ENCODE results near the gene GPR39.

Gene GPR39

DNA sequence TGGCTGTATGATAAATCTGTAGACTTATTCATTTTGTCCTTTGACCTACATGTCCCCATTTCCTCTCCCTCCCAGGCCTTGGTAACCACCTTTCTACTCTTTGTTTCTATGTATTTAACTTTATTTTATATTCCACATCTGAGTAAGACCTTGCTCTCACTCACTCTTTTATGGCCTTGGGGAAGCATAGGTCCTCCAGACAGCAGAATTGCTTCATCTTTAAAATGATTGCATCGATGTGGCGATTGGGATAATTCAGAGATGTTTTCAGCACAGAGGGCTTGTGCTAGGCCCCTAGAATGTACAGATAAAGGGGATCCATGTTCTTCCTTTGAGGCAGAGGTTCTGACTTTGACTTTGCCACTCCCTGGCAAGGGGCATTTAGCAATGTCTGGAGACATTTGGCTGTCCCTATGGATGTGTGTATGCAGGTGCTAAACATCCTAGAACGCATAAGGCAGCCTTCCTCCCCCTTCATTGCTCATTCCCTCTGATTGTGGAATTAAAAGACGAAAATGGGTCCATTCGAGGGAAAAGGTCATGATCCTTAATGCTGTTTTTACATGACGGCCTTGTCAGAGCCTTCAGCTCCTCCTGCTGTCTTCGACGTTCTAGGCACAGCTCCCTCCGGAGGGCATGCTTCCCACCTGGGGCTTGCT, 1.2 kb upstream of the GPR39 start:
- no peak for DNase-seq

DNA sequence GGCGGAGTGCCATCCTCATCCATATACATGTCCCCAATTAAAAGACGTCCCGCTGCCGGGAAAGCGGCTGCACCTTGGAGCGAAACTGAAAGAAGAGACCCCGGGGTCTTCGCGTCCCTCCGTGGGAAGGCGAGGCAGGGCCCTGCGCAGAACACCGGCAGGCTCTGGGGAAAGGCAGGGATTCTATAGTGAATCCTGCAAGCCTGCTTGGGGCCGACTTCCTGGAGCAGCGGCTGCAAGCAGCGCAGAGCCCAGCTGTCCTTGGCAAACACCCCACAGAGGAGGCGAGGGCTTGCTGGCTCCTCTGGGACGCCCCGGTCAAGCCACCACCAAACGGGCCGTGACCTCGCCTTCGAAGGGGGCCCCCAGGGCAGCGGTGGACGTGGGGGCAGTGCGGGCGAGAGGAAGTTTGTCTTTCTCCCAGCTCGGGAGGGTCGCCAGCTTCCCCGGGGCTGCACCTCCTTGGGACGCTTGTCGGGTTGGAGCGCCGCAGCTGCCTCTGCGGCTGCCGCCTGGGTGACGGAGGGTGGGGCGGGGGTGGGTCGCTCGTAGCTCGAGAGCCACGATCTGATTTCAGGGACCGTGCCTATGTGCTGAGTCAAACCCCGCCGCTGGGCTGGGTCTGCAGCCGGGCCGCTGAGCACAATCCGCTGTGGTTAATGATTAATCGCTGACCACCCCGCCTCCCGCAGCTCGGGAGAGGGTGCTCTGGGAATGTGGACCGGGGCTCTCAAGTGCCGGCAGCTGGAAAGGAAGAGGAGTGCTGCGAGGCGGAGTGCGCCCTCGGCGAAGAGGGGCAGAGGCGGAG, 486 bp upstream of the GPR39 start:
- DNase-seq = peak; percentile 66

GRCh38 chr2:132417430-132418035, 928 bp downstream of the GPR39 start:
- DNase-seq = no peak

DNA sequence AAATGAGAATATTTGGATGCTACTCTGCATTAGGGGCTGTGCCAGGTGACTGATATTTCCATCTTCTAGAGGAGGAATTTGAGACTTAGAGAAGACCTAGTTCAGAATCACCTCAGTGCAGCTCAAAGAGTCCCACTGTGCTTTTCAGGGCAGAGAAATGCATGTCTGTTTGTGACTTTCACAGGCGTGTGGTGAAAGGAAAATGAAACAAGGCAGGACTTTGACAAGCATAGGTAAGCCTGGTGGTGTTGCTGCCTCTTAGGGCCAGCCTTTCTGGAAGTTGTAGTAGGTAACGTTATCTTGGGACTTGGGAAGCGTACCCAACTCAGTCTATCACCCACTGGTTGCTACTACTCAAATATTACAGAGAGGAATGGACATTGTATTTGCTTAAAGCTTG, 2.6 kb downstream of the GPR39 start:
- DNase-seq = no peak

DNA sequence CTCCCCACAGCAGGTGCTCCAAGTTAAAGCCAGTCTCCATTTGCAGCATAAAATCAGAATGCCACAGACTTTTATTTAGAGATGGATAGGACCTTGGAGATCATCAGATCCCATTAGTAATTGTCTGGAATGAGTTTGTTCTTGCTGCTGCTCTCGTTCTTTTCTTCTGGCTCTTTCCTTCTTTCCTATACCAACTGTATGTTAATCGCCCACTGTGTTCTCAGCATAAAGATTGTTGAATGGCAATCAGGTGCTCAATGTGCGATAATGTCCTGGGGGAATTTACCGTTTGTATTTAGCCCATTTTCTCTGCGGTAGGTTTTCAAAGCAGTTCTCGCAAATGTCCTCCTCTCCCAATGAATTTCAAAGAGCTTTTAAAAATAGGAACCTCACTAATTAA, 3.3 kb downstream of the GPR39 start:
- DNase-seq = no peak

DNA sequence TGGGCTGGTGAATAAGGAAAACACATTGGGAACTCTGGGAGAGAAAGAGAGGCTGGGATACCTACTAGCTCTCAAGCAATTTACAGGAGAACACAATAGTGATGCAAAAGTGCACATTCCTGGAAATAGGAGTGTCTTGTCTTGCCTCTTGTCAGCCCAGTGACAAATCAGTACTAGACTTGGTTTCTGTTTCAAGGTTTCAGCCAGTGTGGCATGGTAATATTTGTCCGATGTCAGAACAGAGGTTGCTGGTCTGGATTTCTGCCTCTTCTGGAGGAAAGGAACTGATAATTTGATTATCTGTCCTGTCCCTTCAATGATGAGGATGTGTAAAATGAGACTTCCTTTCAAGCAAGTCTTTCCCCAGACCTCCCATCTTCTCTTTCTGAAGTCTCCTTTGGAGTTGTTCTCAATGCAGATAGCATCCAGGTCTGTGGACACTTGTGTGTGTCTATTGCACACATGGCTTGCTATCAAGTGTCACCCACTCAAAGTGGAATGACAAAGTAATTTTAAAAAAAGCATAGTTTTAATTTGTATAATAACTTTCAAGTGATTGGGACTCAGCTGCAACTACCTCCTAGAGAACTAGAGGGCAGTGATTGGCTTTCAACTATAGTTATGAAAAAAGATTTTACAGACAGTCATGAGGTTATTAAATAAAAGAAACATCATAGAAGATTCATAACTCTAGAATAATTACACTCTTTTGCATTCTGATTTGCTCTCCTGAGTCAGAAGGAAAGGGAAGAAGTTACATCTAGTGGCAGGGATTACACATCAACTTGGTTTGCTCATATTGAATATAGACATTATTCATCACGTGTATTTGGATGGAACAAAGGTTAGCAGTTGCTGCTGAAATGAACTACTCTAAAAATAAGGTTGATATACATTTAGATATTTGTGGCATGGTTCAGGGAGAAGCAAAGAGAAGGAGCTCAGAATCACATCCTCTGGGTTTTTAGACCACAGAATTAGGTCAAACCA, 4.5 kb downstream of the GPR39 start:
- no peak for DNase-seq

DNA sequence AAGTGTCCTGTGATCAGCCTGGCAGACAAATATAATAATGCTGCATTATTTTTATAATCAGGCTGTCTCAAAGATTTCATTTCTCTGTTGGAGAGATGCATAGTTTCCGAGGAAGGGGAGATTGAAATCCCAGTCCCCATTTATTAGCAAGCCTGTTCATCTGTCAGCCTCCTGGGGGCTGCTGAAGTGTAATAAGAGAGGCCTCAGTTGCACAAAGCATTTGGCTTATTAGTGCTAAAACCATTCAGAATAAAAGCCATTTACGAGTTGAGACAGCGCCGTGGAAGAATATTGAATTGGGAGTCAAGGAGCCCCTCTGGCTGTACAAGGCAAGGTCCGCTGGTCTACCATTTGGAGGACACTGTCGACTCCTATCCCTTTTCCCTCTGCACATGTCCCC, 6.1 kb downstream of the GPR39 start:
- no peak for DNase-seq

GRCh38 chr2:132424526-132425121, 8.0 kb downstream of the GPR39 start:
- no peak for DNase-seq

- no peak for DNase-seq
Measured at GRCh38 chr2:132426033-132426432, 9.4 kb downstream of the GPR39 start.

GRCh38 chr2:132426656-132427055, 10.1 kb downstream of the GPR39 start:
- DNase-seq = no peak

DNA sequence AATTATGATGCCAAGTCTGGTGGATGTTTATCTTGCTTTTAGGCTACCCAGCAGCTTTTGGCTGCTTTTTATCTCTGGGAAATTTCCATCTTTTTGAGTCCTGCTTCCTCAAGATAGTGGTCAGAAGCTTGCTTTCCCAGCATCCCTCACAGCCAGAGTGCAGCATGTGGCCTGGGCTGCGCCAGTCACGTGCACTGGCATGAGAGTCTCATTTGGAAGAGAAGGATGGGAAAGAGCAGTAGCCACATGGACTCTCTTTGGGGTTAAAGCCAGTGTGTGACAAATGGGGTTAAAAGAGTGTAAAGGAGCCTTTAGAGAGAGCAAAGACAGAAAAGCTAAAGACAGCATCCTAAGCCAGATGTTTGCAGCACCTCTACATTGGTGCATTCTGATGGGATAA, 12.7 kb downstream of the GPR39 start:
- DNase-seq = no peak

DNA sequence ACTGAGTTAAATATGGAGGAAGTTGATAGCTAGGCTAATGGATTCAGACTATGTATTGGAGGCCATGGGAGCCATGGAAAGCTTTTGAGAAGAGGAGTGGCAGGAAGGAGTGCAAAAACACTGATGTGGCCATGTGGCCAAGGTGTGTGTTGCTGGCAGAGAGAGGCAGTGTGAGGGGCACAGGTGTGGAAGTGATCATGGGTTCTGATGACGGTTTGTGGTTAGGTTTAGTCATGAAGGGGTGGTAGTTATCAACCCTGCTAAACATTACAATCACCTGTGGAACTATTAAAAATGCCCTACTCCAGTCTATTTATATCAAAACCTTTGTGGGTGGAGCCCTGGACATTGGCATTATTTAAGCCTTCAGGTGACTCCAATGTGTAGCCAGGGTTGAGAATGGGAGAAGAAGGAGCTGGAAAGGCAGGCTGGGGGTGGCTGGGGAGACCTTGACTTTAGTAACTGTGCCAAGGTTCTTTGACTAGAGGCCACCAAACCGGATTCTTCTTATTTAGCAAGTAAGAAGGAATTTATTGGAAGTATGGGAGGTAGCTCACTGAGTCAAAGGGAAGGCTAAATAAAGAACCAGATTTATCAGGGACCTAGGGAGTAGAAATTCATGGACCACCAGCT, 13.5 kb downstream of the GPR39 start:
- DNase-seq = no peak

GRCh38 chr2:132430895-132431294, 14.3 kb downstream of the GPR39 start:
- DNase-seq = no peak

- no peak for DNase-seq
Measured at GRCh38 chr2:132437852-132438669, 21.5 kb downstream of the GPR39 start.

DNA sequence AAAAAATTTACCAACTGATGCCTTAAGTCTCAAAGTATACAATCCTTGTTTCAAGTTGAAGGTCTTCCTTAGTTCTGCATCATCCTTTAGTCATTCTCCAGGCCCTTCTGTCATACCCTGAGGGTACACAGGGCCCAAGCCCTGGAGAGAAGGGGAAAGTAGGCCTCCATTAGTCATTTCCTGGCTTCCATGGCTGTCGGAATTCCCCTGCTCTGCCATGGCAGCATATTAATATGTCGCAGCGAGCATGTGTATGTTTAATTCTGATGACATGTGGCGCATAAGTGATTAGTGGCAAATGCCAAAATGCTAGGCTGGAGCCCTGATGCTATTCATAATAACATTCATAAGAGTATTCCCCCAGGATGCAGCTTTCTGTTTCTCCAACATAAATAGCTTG, 22.1 kb downstream of the GPR39 start:
- DNase-seq = no peak

DNA sequence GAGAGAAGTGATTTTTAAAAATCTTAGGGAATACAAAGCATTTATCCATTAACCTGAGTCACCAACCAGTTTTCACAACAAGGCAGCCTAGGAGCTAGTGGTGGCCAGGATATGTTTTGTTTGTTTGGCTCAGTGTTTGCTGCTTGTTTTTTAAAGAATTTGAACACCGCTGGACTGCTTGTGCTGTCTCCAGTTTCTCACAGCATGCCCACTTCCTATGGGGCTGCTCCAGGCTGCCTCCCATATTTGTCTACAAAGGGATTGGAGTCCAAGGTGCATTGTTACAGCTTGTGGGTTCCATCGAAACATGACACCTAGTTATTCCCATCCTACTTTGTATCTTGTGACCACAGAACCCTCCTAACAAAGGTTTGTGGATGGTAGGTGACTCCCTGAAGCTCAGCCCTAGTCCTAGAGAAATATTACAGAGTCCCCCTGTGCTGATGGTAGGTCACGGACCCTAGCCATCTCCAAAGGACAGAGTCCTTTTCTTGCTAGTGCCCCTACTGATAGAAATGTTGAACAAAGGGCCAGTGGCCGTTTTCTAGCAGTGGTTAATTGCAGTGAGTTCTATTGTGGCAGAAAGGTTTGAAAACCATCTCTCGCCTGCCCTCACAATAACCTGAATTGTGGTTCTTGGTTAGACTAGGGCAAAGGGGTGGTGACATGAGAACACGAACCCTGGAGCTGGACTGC, 23.2 kb downstream of the GPR39 start:
- no peak for DNase-seq

DNA sequence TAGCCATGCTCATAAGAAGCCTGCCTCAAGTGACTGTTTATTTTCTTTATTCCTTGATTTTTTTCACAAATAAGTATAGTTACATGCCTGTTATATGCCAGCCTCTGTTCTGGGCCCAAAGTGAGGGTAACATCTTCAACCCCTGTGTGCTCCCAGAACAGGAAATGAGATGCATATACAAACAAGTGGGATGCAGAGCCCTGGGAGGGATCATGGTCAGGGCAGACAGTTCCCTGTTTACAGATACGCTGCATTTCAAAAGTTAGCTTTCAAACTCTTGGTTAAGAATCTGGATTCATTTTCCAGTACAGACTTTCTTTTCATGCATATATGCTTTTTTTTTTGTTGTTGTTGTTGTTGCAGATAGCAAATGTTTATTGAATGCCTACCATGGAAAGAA, 24.4 kb downstream of the GPR39 start:
- no peak for DNase-seq

GRCh38 chr2:132442278-132442677, 25.7 kb downstream of the GPR39 start:
- DNase-seq = no peak

DNA sequence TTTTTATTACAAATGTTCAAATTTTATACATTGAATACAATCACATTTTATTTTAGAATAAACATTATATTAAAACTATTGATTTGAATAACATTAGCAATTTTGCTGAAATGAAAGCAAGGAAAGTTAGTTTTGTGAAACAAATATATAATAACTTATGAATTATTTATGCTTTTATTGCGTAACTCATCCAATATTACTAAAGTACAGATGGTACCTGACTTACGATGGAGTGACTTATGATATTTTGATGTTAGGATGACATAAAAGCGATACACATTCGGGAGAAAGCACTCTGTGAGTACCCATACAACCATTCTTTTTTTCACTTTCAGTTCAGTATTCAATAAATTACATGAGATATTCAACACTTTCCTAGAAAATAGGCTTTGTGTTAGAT, 26.5 kb downstream of the GPR39 start:
- DNase-seq = no peak

GRCh38 chr2:132446444-132446843, 29.8 kb downstream of the GPR39 start:
- DNase-seq = no peak

DNA sequence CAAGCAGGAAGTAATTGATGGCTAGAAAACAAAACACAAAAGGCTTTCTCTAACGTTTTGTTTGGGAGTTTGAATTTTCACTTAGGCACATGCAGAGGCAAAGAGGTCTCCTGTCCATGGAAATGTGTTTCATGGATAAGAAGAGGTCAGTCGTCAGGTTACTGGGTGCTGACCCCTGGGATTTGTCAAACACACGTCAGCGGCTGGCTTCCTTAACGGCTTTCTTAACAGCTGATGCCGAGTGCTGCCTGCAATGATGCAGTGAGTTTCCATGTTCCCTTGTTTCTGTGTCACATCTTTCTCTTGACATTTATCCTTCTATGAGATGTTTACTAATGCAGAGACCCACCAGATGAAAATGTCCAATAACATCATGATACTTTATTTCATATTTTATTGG, 31.7 kb downstream of the GPR39 start:
- no peak for DNase-seq
